Measurements from ENCODE around the gene LTBP1.

DNA sequence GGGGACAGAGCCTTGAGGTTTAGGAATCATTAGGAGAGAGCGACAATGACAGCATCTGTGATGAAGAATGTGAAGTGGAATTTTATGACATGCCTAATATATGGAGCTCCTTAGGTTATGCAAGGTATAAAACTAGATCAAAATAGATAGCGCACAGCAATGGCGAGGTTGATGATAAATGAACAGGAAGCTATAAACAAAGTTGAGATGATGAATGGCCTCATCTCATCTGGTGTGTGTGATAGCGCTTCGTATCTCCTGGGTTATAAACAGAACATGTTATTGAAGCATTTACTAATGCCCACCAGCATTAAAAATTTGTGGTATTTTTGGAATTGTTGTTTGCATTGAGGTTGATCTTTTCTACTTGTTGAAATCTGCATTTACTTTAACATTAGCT, 231.5 kb downstream of the LTBP1 start:
- TF ChIP-seq POLR2AphosphoS5 (IDR thresholded peaks at IDR 0.05) (no peak), POLR2A (IDR thresholded peaks at IDR 0.05) (no peak)
- TF ChIP-seq, protein P1, sequence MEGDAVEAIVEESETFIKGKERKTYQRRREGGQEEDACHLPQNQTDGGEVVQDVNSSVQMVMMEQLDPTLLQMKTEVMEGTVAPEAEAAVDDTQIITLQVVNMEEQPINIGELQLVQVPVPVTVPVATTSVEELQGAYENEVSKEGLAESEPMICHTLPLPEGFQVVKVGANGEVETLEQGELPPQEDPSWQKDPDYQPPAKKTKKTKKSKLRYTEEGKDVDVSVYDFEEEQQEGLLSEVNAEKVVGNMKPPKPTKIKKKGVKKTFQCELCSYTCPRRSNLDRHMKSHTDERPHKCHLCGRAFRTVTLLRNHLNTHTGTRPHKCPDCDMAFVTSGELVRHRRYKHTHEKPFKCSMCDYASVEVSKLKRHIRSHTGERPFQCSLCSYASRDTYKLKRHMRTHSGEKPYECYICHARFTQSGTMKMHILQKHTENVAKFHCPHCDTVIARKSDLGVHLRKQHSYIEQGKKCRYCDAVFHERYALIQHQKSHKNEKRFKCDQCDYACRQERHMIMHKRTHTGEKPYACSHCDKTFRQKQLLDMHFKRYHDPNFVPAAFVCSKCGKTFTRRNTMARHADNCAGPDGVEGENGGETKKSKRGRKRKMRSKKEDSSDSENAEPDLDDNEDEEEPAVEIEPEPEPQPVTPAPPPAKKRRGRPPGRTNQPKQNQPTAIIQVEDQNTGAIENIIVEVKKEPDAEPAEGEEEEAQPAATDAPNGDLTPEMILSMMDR (IDR thresholded peaks at IDR 0.05), result no peak
